ENCODE data around the gene THAP4. TPM values are rescaled to one million over a fixed set of nuclear protein-coding genes. Genes with fewer than 3 reads are reported as not detected.

The THAP4 gene
- total RNA-seq, 4 donors from 2014 or later, result 27.3 to 61.2 (median 42.0) TPM

GRCh38 chr2:241620419-241620769 lies 16.6 kb downstream of the THAP4 start:
- DNase-seq (ENCODE audit: low spot score in 2 of 2), result no peak
- Histone ChIP-seq H3K4me1 (peaks cover 0 to 11% (median 3%) of the 10 kb centered on the region in 4 donors), H3K27ac (no peak overlapping the region), H3K9me3 (no peaks in the 10 kb centered on the region), H3K36me3 (peaks cover 0 to 33% (median 0%) of the 10 kb centered on the region in 3 donors), H3K4me3 (no peak overlapping the region), H3K27me3 (no peaks in the 10 kb centered on the region)
- 92 to 96% methylated on average over 6 of the region's 6 CpGs for WGBS, 2 donors
- TF ChIP-seq POLR2A (IDR thresholded peaks at IDR 0.05), result no peak
- TF ChIP-seq EP300 (IDR thresholded peaks at IDR 0.05), result no peak
- no peak for TF ChIP-seq CTCF (IDR thresholded peaks at IDR 0.05)

- Histone ChIP-seq H3K27me3 (no peaks in the 10 kb centered on the region), H3K9me3 (no peaks in the 10 kb centered on the region), H3K27ac (no peak overlapping the region), H3K36me3 (peaks cover 0 to 33% (median 0%) of the 10 kb centered on the region in 3 donors), H3K4me1 (peaks cover 0 to 11% (median 3%) of the 10 kb centered on the region in 4 donors), H3K4me3 (no peak overlapping the region)
- WGBS, 2 donors, result 85 to 94% methylated on average over 17 to 20 of the region's 20 CpGs
- DNase-seq (ENCODE audit: low spot score in 2 of 2), result no peak
- TF ChIP-seq EP300 (IDR thresholded peaks at IDR 0.05) (no peak), CTCF (IDR thresholded peaks at IDR 0.05) (no peak), POLR2A (IDR thresholded peaks at IDR 0.05) (no peak)
Measured at GRCh38 chr2:241619597-241620418, 17.1 kb downstream of the THAP4 start.

GRCh38 chr2:241618829-241619228 lies 18.1 kb downstream of the THAP4 start:
- DNase-seq (ENCODE audit: low spot score in 2 of 2), result no peak
- WGBS, 2 donors, result 83 to 85% methylated on average over 11 of the region's 11 CpGs
- Histone ChIP-seq H3K27ac (no peak overlapping the region), H3K9me3 (no peaks in the 10 kb centered on the region), H3K4me3 (no peak overlapping the region), H3K4me1 (peaks cover 0 to 11% (median 3%) of the 10 kb centered on the region in 4 donors), H3K27me3 (no peaks in the 10 kb centered on the region), H3K36me3 (peaks cover 0 to 24% (median 0%) of the 10 kb centered on the region in 3 donors)
- TF ChIP-seq POLR2A (IDR thresholded peaks at IDR 0.05) (no peak), CTCF (IDR thresholded peaks at IDR 0.05) (no peak)

GRCh38 chr2:241618296-241618805 lies 18.6 kb downstream of the THAP4 start:
- TF ChIP-seq POLR2A (IDR thresholded peaks at IDR 0.05) (no peak), CTCF (IDR thresholded peaks at IDR 0.05) (no peak), EP300 (IDR thresholded peaks at IDR 0.05) (no peak)
- Histone ChIP-seq H3K9me3 (no peaks in the 10 kb centered on the region), H3K27ac (no peak overlapping the region), H3K4me1 (peaks cover 0 to 11% (median 3%) of the 10 kb centered on the region in 4 donors), H3K4me3 (no peak overlapping the region), H3K27me3 (no peaks in the 10 kb centered on the region), H3K36me3 (peaks cover 0 to 22% (median 0%) of the 10 kb centered on the region in 3 donors)
- DNase-seq (ENCODE audit: low spot score in 2 of 2), result no peak
- 80 to 85% methylated on average over 5 of the region's 5 CpGs for WGBS, 2 donors

All from tibial nerve (tissue), 4 donors.